Spleen (tissue), 11 donors: ENCODE data around the gene CACNA1D. TPM values are rescaled to one million over a fixed set of nuclear protein-coding genes. Genes with fewer than 3 reads are reported as not detected.

Source experiments
- DNase-seq: peaks from one replicate; pipeline ENCODE4 v3.0.0-alpha.2; 2020
- H3K27ac ChIP-seq, 8 donors: fragments of 200-600 bp; sonication (generic) in 7 of 8; 1 replicate in 4 of 8; 2 replicates in 4 of 8; pipeline versions ENCODE4 v1.5.0 to v1.8.0; 2016 to 2021; ENCODE audit warnings: inconsistent platforms in 4 of 8, mild to moderate bottlenecking in 4 of 8, moderate library complexity in 1 of 8
- H3K27me3 ChIP-seq, 7 donors: fragments of 200-600 bp; sonication (generic) in 6 of 7; replicated peaks in 1 of 7; 1 replicate in 4 of 7; 2 replicates in 3 of 7; pipeline versions ENCODE4 v1.5.0 to v1.8.0; 2016 to 2021; ENCODE audit warnings: inconsistent platforms in 3 of 7, mild to moderate bottlenecking in 1 of 7
- H3K36me3 ChIP-seq, 6 donors: fragments of 200-600 bp; sonication (generic) in 5 of 6; 1 replicate in 4 of 6; 2 replicates in 2 of 6; pipeline versions ENCODE4 v1.5.0 to v1.8.0; 2016 to 2021; ENCODE audit warnings: inconsistent platforms in 2 of 6
- H3K4me1 ChIP-seq, 6 donors: fragments of 200-600 bp; sonication (generic) in 5 of 6; 1 replicate in 3 of 6; 2 replicates in 3 of 6; pipeline versions ENCODE4 v1.5.0 to v1.8.0; 2016 to 2021; ENCODE audit warnings: inconsistent platforms in 3 of 6
- H3K4me3 ChIP-seq, 8 donors: fragments of 200-600 bp; sonication (generic) in 7 of 8; 1 replicate in 4 of 8; 2 replicates in 4 of 8; pipeline versions ENCODE4 v1.5.0 to v1.8.0; 2016 to 2021; ENCODE audit warnings: inconsistent platforms in 4 of 8, mild to moderate bottlenecking in 4 of 8, moderate library complexity in 2 of 8
- H3K9me3 ChIP-seq, 8 donors: fragments of 200-600 bp; sonication (generic) in 7 of 8; 1 replicate in 4 of 8; 2 replicates in 4 of 8; pipeline versions ENCODE4 v1.5.0 to v1.8.0; 2016 to 2021; ENCODE audit warnings: inconsistent platforms in 4 of 8
- CTCF ChIP-seq, 11 experiments: fragments of 200-600 bp in 7 of 11; fragments of 450-650 bp in 4 of 11; sonication (generic) in 4 of 11; IDR thresholded peaks in 8 of 11; conservative IDR thresholded peaks in 3 of 11; 1 replicate in 7 of 11; 2 replicates in 4 of 11; pipeline versions ENCODE4 v1.4.0 to v1.8.0; 2016 to 2021; ENCODE audit warnings: antibody characterized with exemption in 11 of 11, inconsistent platforms in 4 of 11, mild to moderate bottlenecking in 1 of 11
- POLR2A ChIP-seq, 3 donors: fragments of 450-650 bp; IDR thresholded peaks; one replicate each; pipeline ENCODE4 v1.5.1; 2017; ENCODE audit warnings: antibody characterized with exemption in 3 of 3, mild to moderate bottlenecking in 1 of 3
- POLR2AphosphoS5 ChIP-seq, 3 donors: sonication (generic); formaldehyde crosslinking; IDR thresholded peaks; one replicate each; pipeline ENCODE4 v1.5.1; 2017; ENCODE audit warnings: antibody characterized with exemption in 3 of 3
- WGBS, 5 donors: extraction: QIAGEN DNeasy Blood & Tissue Kit in 3 of 5; methylation state at CpG; one replicate each; pipeline versions ENCODE4 v1.1.5 to v1.1.7; 2013 to 2018; 5-methylcytosine and 5-hydroxymethylcytosine counted together
- intact Hi-C: fragments of 100-400 bp; cut with DNase I; formaldehyde crosslinking; loops from one replicate; pipeline ENCODE4 v1.15.0; 2023; ENCODE audit warnings: low total_unique reads
- polyA plus RNA-seq, 3 donors: library from polyadenylated mRNA; stranded (reverse); fragments of 200-250 nt; gene quantifications; one replicate each; pipeline ENCODE4 v1.2.1, GENCODE V29; 2013
- total RNA-seq, 7 donors: library from RNA; depleted of rRNA in 3 of 7; stranded (reverse); fragments of >200 nt in 3 of 7; fragmentation: NEBNext Ultra II Directional in 4 of 7; extraction: Animal tissue kit (Norgen Biotek cat#: 25700) in 4 of 7; gene quantifications; one replicate each; pipeline versions ENCODE4 v1.1.0 to v1.2.1, GENCODE V29; 2016 to 2021
- donor health status: healthy with polysubstance abuse.
- donor health status: DM: no; HTN: no; CAD: no; lungs with moderate emphysema.
- donor health status: DM: no; HTN: no; CAD: no.
- donor health status: Bipolar disorder and iron deficiency.
- donor health status: healthy.
- donor health status: DM: no; HTN: no; CAD: no.
- donor health status: DM: yes; HTN: yes; CAD: no.

CACNA1D gene
- total and polyA plus RNA-seq, 10 donors, result 0.55 to 89.3 (median 19.1) TPM

- Histone ChIP-seq H3K9me3 (no peaks in the 10 kb centered on the region), H3K4me1 (peaks cover 0 to 9% (median 0%) of the 10 kb centered on the region in 6 donors), H3K27ac (no peak overlapping the region), H3K4me3 (no peak overlapping the region), H3K36me3 (no peaks in the 10 kb centered on the region), H3K27me3 (peaks cover 0 to 5% (median 0%) of the 10 kb centered on the region in 7 donors)
- WGBS, 5 donors, result 59 to 66% (median 62%) methylated on average over 4 of the region's 4 CpGs
- DNase-seq, result no peak
- TF ChIP-seq CTCF (IDR thresholded peaks at IDR 0.05 in 8 of 11, conservative IDR thresholded peaks at IDR 0.05 in 3 of 11), result no peak
- no peak for TF ChIP-seq POLR2AphosphoS5 (IDR thresholded peaks at IDR 0.05)
- TF ChIP-seq POLR2A (IDR thresholded peaks at IDR 0.05), result no peak
- intact Hi-C loops, result no loop called here
These were observed 202.2 kb downstream of the CACNA1D start for GRCh38 chr3:53696401-53697172.

- no peak for TF ChIP-seq POLR2A (IDR thresholded peaks at IDR 0.05)
- TF ChIP-seq POLR2AphosphoS5 (IDR thresholded peaks at IDR 0.05), result no peak
- no peak for TF ChIP-seq CTCF (IDR thresholded peaks at IDR 0.05 in 8 of 11, conservative IDR thresholded peaks at IDR 0.05 in 3 of 11)
- no peak overlapping the region for H3K4me3 ChIP-seq
- H3K9me3 ChIP-seq, result no peaks in the 10 kb centered on the region
- H3K4me1 ChIP-seq, result peaks cover 0 to 7% (median under 1%) of the 10 kb centered on the region in 6 donors
- peak overlapping the region in 1 of 8 donors; percentile 57 for H3K27ac ChIP-seq
- intact Hi-C loops, result no loop called here
- WGBS, 5 donors, result 56 to 70% (median 65%) methylated on average over 4 of the region's 4 CpGs
- no peaks in the 10 kb centered on the region for H3K27me3 ChIP-seq
- DNase-seq, result no peak
- H3K36me3 ChIP-seq, result no peaks in the 10 kb centered on the region
These were observed 206.0 kb downstream of the CACNA1D start for GRCh38 chr3:53700441-53700840.

- DNase-seq, result no peak
- Histone ChIP-seq H3K4me1 (peaks cover 0 to 32% (median 7%) of the 10 kb centered on the region in 6 donors), H3K27ac (peak overlapping the region in 3 of 8 donors; percentile 50 to 57 (median 51)), H3K9me3 (no peaks in the 10 kb centered on the region), H3K4me3 (no peak overlapping the region), H3K27me3 (no peaks in the 10 kb centered on the region), H3K36me3 (no peaks in the 10 kb centered on the region)
- 65 to 81% (median 75%) methylated on average over 14 of the region's 14 CpGs for WGBS, 5 donors
- TF ChIP-seq POLR2A (IDR thresholded peaks at IDR 0.05) (no peak), POLR2AphosphoS5 (IDR thresholded peaks at IDR 0.05) (no peak), CTCF (IDR thresholded peaks at IDR 0.05 in 8 of 11, conservative IDR thresholded peaks at IDR 0.05 in 3 of 11) (no peak)
- intact Hi-C loops, result no loop called here
These were observed 208.5 kb downstream of the CACNA1D start for GRCh38 chr3:53702776-53703530.
